GM18907 (cell line): ENCODE measurements around the gene PPP3CA.
"Not testable (repeated sequence)": the region's sequence is repeated elsewhere in the genome, so short reads cannot be mapped to it uniquely, and the experiment has no call there.

ENCODE experiments used
- ATAC-seq: cut with Tn5 transposase; IDR thresholded peaks from one replicate; pipeline ENCODE4 v1.9.1; 2021; ENCODE audit warnings: mild to moderate bottlenecking, moderate library complexity; ENCODE audit not compliant: unreplicated experiment

PPP3CA gene

GRCh38 chr4:101152521-101152920 is 194.8 kb downstream of the PPP3CA start:
- no peak for ATAC-seq

GRCh38 chr4:101148551-101148950 is 198.8 kb downstream of the PPP3CA start:
- no peak for ATAC-seq

- no peak for ATAC-seq
These were observed 200.0 kb downstream of the PPP3CA start for GRCh38 chr4:101147283-101147682.

GRCh38 chr4:101145021-101145420 is 202.3 kb downstream of the PPP3CA start:
- ATAC-seq, result no peak

GRCh38 chr4:101142259-101142658 is 205.1 kb downstream of the PPP3CA start:
- no peak for ATAC-seq

GRCh38 chr4:101141855-101142254 is 205.5 kb downstream of the PPP3CA start:
- ATAC-seq, result no peak

GRCh38 chr4:101141230-101141629 is 206.1 kb downstream of the PPP3CA start:
- peak; percentile 39 for ATAC-seq

GRCh38 chr4:101140228-101140627 is 207.1 kb downstream of the PPP3CA start:
- ATAC-seq, result peak; percentile 46

- ATAC-seq, result no peak
These were observed 210.7 kb downstream of the PPP3CA start for GRCh38 chr4:101136373-101137370.

GRCh38 chr4:101135371-101136010 is 211.8 kb downstream of the PPP3CA start:
- no peak for ATAC-seq

GRCh38 chr4:101131058-101131457 is 216.3 kb downstream of the PPP3CA start:
- ATAC-seq, result not testable (repeated sequence)

- ATAC-seq, result not testable (repeated sequence)
These were observed 218.4 kb downstream of the PPP3CA start for GRCh38 chr4:101128898-101129297.

GRCh38 chr4:101128473-101128872 is 218.9 kb downstream of the PPP3CA start:
- no peak for ATAC-seq

- no peak for ATAC-seq
These were observed 220.0 kb downstream of the PPP3CA start for GRCh38 chr4:101127176-101127790.

- no peak for ATAC-seq
These were observed 221.3 kb downstream of the PPP3CA start for GRCh38 chr4:101126059-101126458.

GRCh38 chr4:101125045-101125942 is 222.0 kb downstream of the PPP3CA start:
- ATAC-seq, result no peak

- ATAC-seq, result no peak
These were observed 224.1 kb downstream of the PPP3CA start for GRCh38 chr4:101123231-101123630.

- no peak for ATAC-seq
These were observed 225.3 kb downstream of the PPP3CA start for GRCh38 chr4:101122019-101122418.

GRCh38 chr4:101119141-101119540 is 228.2 kb downstream of the PPP3CA start:
- ATAC-seq, result no peak

- no peak for ATAC-seq
These were observed 228.7 kb downstream of the PPP3CA start for GRCh38 chr4:101118617-101119016.
